ENCODE data around the gene PRR16.

- TF ChIP-seq CTCF (IDR thresholded peaks at IDR 0.05) = no peak
- no peak for TF ChIP-seq POLR2AphosphoS5 (IDR thresholded peaks at IDR 0.05)
- no peak for TF ChIP-seq EP300 (IDR thresholded peaks at IDR 0.05)
Measured at GRCh38 chr5:120545951-120546350, 81.9 kb downstream of the PRR16 start.

All from sigmoid colon (tissue), 4 donors.